Esophagus squamous epithelium (tissue), 5 donors: ENCODE data around the gene PIP5K1B. TPM values are rescaled to one million over a fixed set of nuclear protein-coding genes. Genes with fewer than 3 reads are reported as not detected.

Source experiments
- DNase-seq: peaks from one replicate; lab custom pipeline; 2025; lab: John Stamatoyannopoulos, UW
- H3K27ac ChIP-seq, 4 donors: fragments of 200-600 bp; sonication (generic); one replicate each; pipeline ENCODE4 v1.5.1; 2016 to 2019; ENCODE audit warnings: mild to moderate bottlenecking in 1 of 4
- H3K27me3 ChIP-seq, 4 donors: fragments of 200-600 bp; sonication (generic); 1 replicate in 3 of 4; 2 replicates in 1 of 4; pipeline versions ENCODE4 v1.5.1 to v1.6.0; 2017 to 2021; ENCODE audit warnings: antibody characterized with exemption in 1 of 4
- H3K36me3 ChIP-seq, 3 donors: fragments of 200-600 bp; sonication (generic); one replicate each; pipeline ENCODE4 v1.5.1; 2016 to 2019
- H3K4me1 ChIP-seq, 3 donors: fragments of 200-600 bp; sonication (generic); one replicate each; pipeline ENCODE4 v1.5.1; 2017 to 2019
- H3K4me3 ChIP-seq, 4 donors: fragments of 200-600 bp; sonication (generic); 1 replicate in 3 of 4; 2 replicates in 1 of 4; pipeline ENCODE4 v1.5.1; 2016 to 2019; ENCODE audit warnings: mild to moderate bottlenecking in 2 of 4, moderate library complexity in 1 of 4
- H3K9me3 ChIP-seq, 3 donors: fragments of 200-600 bp; sonication (generic); one replicate each; pipeline ENCODE4 v1.5.1; 2016 to 2019
- POLR2A ChIP-seq, 4 donors: fragments of 450-650 bp; IDR thresholded peaks; one replicate each; pipeline ENCODE4 v1.6.1; 2017; ENCODE audit warnings: antibody characterized with exemption in 4 of 4, mild to moderate bottlenecking in 4 of 4, moderate library complexity in 3 of 4
- WGBS, 2 donors: methylation state at CpG; one replicate each; pipeline ENCODE4 v1.1.5; 2018; 5-methylcytosine and 5-hydroxymethylcytosine counted together
- intact Hi-C: fragments of 100-400 bp; cut with DNase I; formaldehyde crosslinking; loops from one replicate; pipeline ENCODE4 v1.15.0; 2022
- total RNA-seq, 4 donors: library from RNA; depleted of rRNA; stranded (reverse); fragments of >200 nt; gene quantifications; one replicate each; pipeline ENCODE4 v1.1.0, GENCODE V29; 2016
- TF ChIP-seq, protein P1 (sequence below), 6 experiments: fragments of 450-650 bp in 4 of 6; fragments of 200-600 bp in 2 of 6; sonication (generic) in 2 of 6; IDR thresholded peaks; one replicate each; pipeline ENCODE4 v1.5.1; 2016 to 2019; ENCODE audit warnings: antibody characterized with exemption in 6 of 6, mild to moderate bottlenecking in 4 of 6, moderate library complexity in 4 of 6
- donor health status: DM: yes; HTN: yes; CAD: no.

The PIP5K1B gene
- total RNA-seq, 4 donors from 2014 or later = 0.38 to 0.97 (median 0.56) TPM; not detected in 1

DNA sequence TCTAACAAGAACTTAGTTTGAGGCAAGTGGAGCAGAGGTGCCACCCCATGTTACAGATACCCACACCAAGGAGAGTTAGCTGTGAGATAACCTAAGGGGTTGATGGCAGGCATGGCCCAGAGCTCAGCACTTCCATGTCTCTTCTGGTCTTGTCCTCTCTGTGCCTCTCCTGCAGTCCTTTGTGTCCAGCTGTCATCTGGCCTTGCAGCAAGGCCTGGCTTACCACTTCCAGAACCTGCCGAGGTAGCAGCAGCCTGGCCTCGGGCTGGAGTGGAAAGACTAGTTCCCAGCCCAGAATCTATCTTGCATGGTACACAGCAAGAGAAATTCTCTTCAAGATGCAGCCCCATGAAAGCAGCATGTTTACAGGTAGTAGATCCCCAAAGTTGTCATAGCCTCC is 41.5 kb downstream of the PIP5K1B start:
- Histone ChIP-seq H3K27me3 (no peaks in the 10 kb centered on the region), H3K4me1 (no peaks in the 10 kb centered on the region), H3K36me3 (no peaks in the 10 kb centered on the region), H3K9me3 (no peaks in the 10 kb centered on the region), H3K4me3 (no peak overlapping the region), H3K27ac (no peak overlapping the region)
- 82 to 85% methylated on average over 2 of the region's 2 CpGs for WGBS, 2 donors
- no peak for TF ChIP-seq POLR2A (IDR thresholded peaks at IDR 0.05)
- TF ChIP-seq, protein P1, sequence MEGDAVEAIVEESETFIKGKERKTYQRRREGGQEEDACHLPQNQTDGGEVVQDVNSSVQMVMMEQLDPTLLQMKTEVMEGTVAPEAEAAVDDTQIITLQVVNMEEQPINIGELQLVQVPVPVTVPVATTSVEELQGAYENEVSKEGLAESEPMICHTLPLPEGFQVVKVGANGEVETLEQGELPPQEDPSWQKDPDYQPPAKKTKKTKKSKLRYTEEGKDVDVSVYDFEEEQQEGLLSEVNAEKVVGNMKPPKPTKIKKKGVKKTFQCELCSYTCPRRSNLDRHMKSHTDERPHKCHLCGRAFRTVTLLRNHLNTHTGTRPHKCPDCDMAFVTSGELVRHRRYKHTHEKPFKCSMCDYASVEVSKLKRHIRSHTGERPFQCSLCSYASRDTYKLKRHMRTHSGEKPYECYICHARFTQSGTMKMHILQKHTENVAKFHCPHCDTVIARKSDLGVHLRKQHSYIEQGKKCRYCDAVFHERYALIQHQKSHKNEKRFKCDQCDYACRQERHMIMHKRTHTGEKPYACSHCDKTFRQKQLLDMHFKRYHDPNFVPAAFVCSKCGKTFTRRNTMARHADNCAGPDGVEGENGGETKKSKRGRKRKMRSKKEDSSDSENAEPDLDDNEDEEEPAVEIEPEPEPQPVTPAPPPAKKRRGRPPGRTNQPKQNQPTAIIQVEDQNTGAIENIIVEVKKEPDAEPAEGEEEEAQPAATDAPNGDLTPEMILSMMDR (IDR thresholded peaks at IDR 0.05) = no peak
- intact Hi-C loops = no loop called here
- no peak for DNase-seq

DNA sequence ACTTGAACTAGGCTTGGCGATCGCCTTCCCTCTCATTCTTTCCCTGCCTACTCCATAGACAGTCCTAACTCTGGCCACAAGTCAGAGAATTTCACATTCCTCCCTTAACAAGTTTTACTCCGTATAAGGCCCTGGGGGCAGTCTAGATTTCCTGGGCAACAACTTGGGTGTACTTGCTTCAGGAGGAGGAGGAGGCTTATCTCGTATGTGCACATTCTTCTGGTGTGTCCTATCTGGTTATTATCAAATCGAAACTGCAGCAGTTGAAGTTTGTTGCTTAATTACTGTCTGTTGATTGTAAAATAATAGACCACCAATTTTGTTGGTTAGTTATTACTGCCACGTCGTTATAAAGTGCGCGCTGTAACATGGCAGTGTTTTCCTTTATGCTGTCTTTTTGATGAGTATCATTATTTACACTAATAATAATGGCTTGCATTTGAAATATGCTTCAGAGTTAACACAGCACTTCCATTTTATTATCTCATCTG is 42.0 kb downstream of the PIP5K1B start:
- Histone ChIP-seq H3K4me1 (no peaks in the 10 kb centered on the region), H3K36me3 (no peaks in the 10 kb centered on the region), H3K27ac (no peak overlapping the region), H3K4me3 (no peak overlapping the region), H3K27me3 (no peaks in the 10 kb centered on the region), H3K9me3 (no peaks in the 10 kb centered on the region)
- DNase-seq = no peak
- no peak for TF ChIP-seq POLR2A (IDR thresholded peaks at IDR 0.05)
- TF ChIP-seq, protein P1 (IDR thresholded peaks at IDR 0.05) = no peak
- 52 to 73% methylated on average over 9 of the region's 9 CpGs for WGBS, 2 donors
- intact Hi-C loops = no loop called here

- Histone ChIP-seq H3K4me1 (no peaks in the 10 kb centered on the region), H3K27ac (no peak overlapping the region), H3K27me3 (no peaks in the 10 kb centered on the region), H3K36me3 (no peaks in the 10 kb centered on the region), H3K4me3 (no peak overlapping the region), H3K9me3 (no peaks in the 10 kb centered on the region)
- no peak for DNase-seq
- TF ChIP-seq, protein P1 (IDR thresholded peaks at IDR 0.05) = no peak
- TF ChIP-seq POLR2A (IDR thresholded peaks at IDR 0.05) = no peak
- 60 to 81% methylated on average over 3 of the region's 3 CpGs for WGBS, 2 donors
- intact Hi-C loops = no loop called here
Measured at GRCh38 chr9:68749135-68749534, 44.1 kb downstream of the PIP5K1B start.

GRCh38 chr9:68749579-68750159 is 44.6 kb downstream of the PIP5K1B start:
- no peaks in the 10 kb centered on the region for H3K27me3 ChIP-seq
- no peak overlapping the region for H3K4me3 ChIP-seq
- no peaks in the 10 kb centered on the region for H3K4me1 ChIP-seq
- H3K9me3 ChIP-seq = no peaks in the 10 kb centered on the region
- 23 to 57% methylated on average over 3 of the region's 3 CpGs for WGBS, 2 donors
- TF ChIP-seq, protein P1 (IDR thresholded peaks at IDR 0.05) = no peak
- no peak for TF ChIP-seq POLR2A (IDR thresholded peaks at IDR 0.05)
- DNase-seq = no peak
- intact Hi-C loops = no loop called here
- H3K36me3 ChIP-seq = no peaks in the 10 kb centered on the region
- no peak overlapping the region for H3K27ac ChIP-seq

- TF ChIP-seq, protein P1 (IDR thresholded peaks at IDR 0.05) = no peak
- TF ChIP-seq POLR2A (IDR thresholded peaks at IDR 0.05) = no peak
- Histone ChIP-seq H3K27ac (no peak overlapping the region), H3K36me3 (no peaks in the 10 kb centered on the region), H3K27me3 (no peaks in the 10 kb centered on the region), H3K9me3 (no peaks in the 10 kb centered on the region), H3K4me1 (no peaks in the 10 kb centered on the region), H3K4me3 (no peak overlapping the region)
- WGBS, 2 donors = 24 to 50% methylated on average over 6 of the region's 6 CpGs
- no peak for DNase-seq
- intact Hi-C loops = no loop called here
Measured at GRCh38 chr9:68750255-68750654, 45.2 kb downstream of the PIP5K1B start.
